Stimulated activated naive CD8-positive, alpha-beta T cell treated with anti-CD3 and anti-CD28 coated beads, Interleukin-15, Interleukin-2, amounts not matched to agents 100 U/mL and 50 U/mL, for 24 hours (primary cell): ENCODE results near the gene COL18A1.
A peak's percentile ranks its signal among the peaks of the same experiment; 100 is the strongest.

ENCODE experiments used
- ATAC-seq: fragments of 150-1000 bp; cut with Tn5 transposase; one replicate; pipeline ENCODE4 v1.10.0; 2021
- DNase-seq: peaks from one replicate; pipeline ENCODE4 v3.0.0; 2021

COL18A1 gene

GRCh38 chr21:45401916-45402900 is 2.8 kb upstream of the COL18A1 start:
- no peak for DNase-seq
- ATAC-seq: no peak

- DNase-seq (no peak), ATAC-seq (no peak)
Observed at GRCh38 chr21:45403133-45403824, 1.7 kb upstream of the COL18A1 start.

- DNase-seq (no peak), ATAC-seq (peak; percentile 7)
Observed at GRCh38 chr21:45403825-45404729, 888 bp upstream of the COL18A1 start.

GRCh38 chr21:45405271-45405818 is 380 bp downstream of the COL18A1 start:
- no peak for ATAC-seq
- peak; percentile 17 for DNase-seq

- DNase-seq: peak; percentile 16
Observed at GRCh38 chr21:45405819-45406762, 1.1 kb downstream of the COL18A1 start.

GRCh38 chr21:45406801-45407628 is 2.0 kb downstream of the COL18A1 start:
- no peak for ATAC-seq
- no peak for DNase-seq

More at GRCh38 chr21:45405819-45406762, 1.1 kb downstream of the COL18A1 start:
- ATAC-seq: peak; percentile 17

GRCh38 chr21:45407629-45408247 is 2.8 kb downstream of the COL18A1 start:
- DNase-seq (no peak), ATAC-seq (no peak)

GRCh38 chr21:45408271-45408791 is 3.4 kb downstream of the COL18A1 start:
- ATAC-seq (no peak), DNase-seq (no peak)

GRCh38 chr21:45408801-45409261 is 3.9 kb downstream of the COL18A1 start:
- no peak for ATAC-seq
- no peak for DNase-seq

GRCh38 chr21:45409466-45410150 is 4.6 kb downstream of the COL18A1 start:
- ATAC-seq (no peak), DNase-seq (no peak)

- DNase-seq (no peak), ATAC-seq (no peak)
Observed at GRCh38 chr21:45410151-45410864, 5.3 kb downstream of the COL18A1 start.

GRCh38 chr21:45410865-45411809 is 6.2 kb downstream of the COL18A1 start:
- ATAC-seq: no peak

GRCh38 chr21:45411810-45412206 is 6.8 kb downstream of the COL18A1 start:
- no peak for ATAC-seq
- no peak for DNase-seq

More at GRCh38 chr21:45410865-45411809, 6.2 kb downstream of the COL18A1 start:
- DNase-seq: no peak

- ATAC-seq (no peak), DNase-seq (no peak)
Observed at GRCh38 chr21:45412491-45412890, 7.5 kb downstream of the COL18A1 start.

- ATAC-seq: no peak
Observed at GRCh38 chr21:45412909-45413611, 8.1 kb downstream of the COL18A1 start.

GRCh38 chr21:45413922-45414321 is 9.0 kb downstream of the COL18A1 start:
- DNase-seq (no peak), ATAC-seq (no peak)

More at GRCh38 chr21:45412909-45413611, 8.1 kb downstream of the COL18A1 start:
- DNase-seq: no peak
